SH-SY5Y (cell line): ENCODE results near the gene ASMTL.

Experiments
- GATA2 ChIP-seq: IDR thresholded peaks from 2 replicates; pipeline ENCODE4 v1.6.1; 2011; ENCODE audit warnings: mild to moderate bottlenecking, low read depth, low read length
- GATA3 ChIP-seq: IDR thresholded peaks from 2 replicates; pipeline ENCODE4 v1.6.1; 2011; ENCODE audit warnings: low read depth, mild to moderate bottlenecking, low read length, moderate library complexity

GRCh38 chrX:1455948-1456280, 3.2 kb upstream of the ASMTL start:
- TF ChIP-seq GATA2 (no peak), GATA3 (no peak)
